Vagina (tissue), 2 donors: ENCODE data around the gene WDR37. TPM values are rescaled to one million over a fixed set of nuclear protein-coding genes. Genes with fewer than 3 reads are reported as not detected.

Experiments used
- DNase-seq, 2 donors: peaks; one replicate each; pipeline ENCODE4 v3.0.0-alpha.2; 2017; ENCODE audit errors: extremely low spot score in 2 of 2
- H3K27ac ChIP-seq: fragments of 200-600 bp; sonication (generic); one replicate; pipeline ENCODE4 v1.5.1; 2019
- H3K27me3 ChIP-seq: fragments of 200-600 bp; sonication (generic); one replicate; pipeline ENCODE4 v1.5.1; 2019
- H3K36me3 ChIP-seq, 2 donors: fragments of 200-600 bp; sonication (generic); one replicate each; pipeline ENCODE4 v1.5.1; 2017 to 2019
- H3K4me1 ChIP-seq: fragments of 200-600 bp; sonication (generic); one replicate; pipeline ENCODE4 v1.5.1; 2019
- H3K4me3 ChIP-seq, 2 donors: fragments of 200-600 bp; sonication (generic); 1 replicate in 1 of 2; 2 replicates in 1 of 2; pipeline ENCODE4 v1.5.1; 2016 to 2019
- H3K9me3 ChIP-seq: fragments of 200-600 bp; sonication (generic); one replicate; pipeline ENCODE4 v1.5.1; 2019
- CTCF ChIP-seq, 3 experiments: fragments of 450-650 bp in 2 of 3; fragments of 200-600 bp in 1 of 3; sonication (generic) in 1 of 3; IDR thresholded peaks; one replicate each; pipeline ENCODE4 v1.5.1; 2017 to 2019; ENCODE audit warnings: antibody characterized with exemption in 3 of 3, mild to moderate bottlenecking in 2 of 3, moderate library complexity in 2 of 3
- POLR2A ChIP-seq, 2 donors: fragments of 450-650 bp; IDR thresholded peaks; one replicate each; pipeline ENCODE4 v1.6.1; 2017; ENCODE audit warnings: antibody characterized with exemption in 2 of 2, mild to moderate bottlenecking in 2 of 2, moderate library complexity in 2 of 2
- POLR2AphosphoS5 ChIP-seq, 2 donors: sonication (generic); formaldehyde crosslinking; IDR thresholded peaks; one replicate each; pipeline ENCODE4 v1.9.0; 2017; ENCODE audit warnings: antibody characterized with exemption in 2 of 2, mild to moderate bottlenecking in 2 of 2, low read depth in 1 of 2; ENCODE audit not compliant: insufficient read depth in 1 of 2
- intact Hi-C: fragments of 100-400 bp; cut with DNase I; formaldehyde crosslinking; loops from one replicate; pipeline ENCODE4 v1.15.1; 2023
- total RNA-seq: library from RNA; depleted of rRNA; stranded (reverse); fragments of >200 nt; gene quantifications from one replicate; pipeline ENCODE4 v1.2.3, GENCODE V29; 2016

Gene WDR37
- total RNA-seq, 1 donor from 2014 or later, result 16.9 TPM

GRCh38 chr10:1151076-1152033, 95.2 kb downstream of the WDR37 start:
- no peak for TF ChIP-seq POLR2A (IDR thresholded peaks at IDR 0.05)
- TF ChIP-seq POLR2AphosphoS5 (IDR thresholded peaks at IDR 0.05; ENCODE audit: insufficient read depth in 1 of 2, low read depth in 1 of 2), result no peak
- Histone ChIP-seq H3K27me3 (no peaks in the 10 kb centered on the region), H3K36me3 (no peaks in the 10 kb centered on the region), H3K4me3 (no peak overlapping the region), H3K27ac (no peak overlapping the region), H3K9me3 (no peaks in the 10 kb centered on the region), H3K4me1 (no peaks in the 10 kb centered on the region)
- DNase-seq, result peak; percentile 55 to 60
- intact Hi-C loops, result no loop called here

GRCh38 chr10:1152386-1153250, 96.4 kb downstream of the WDR37 start:
- peak; percentile 58 to 77 for DNase-seq
- no peak overlapping the region for H3K27ac ChIP-seq
- intact Hi-C loops, result no loop called here
- no peaks in the 10 kb centered on the region for H3K36me3 ChIP-seq
- H3K4me1 ChIP-seq, result no peaks in the 10 kb centered on the region
- H3K4me3 ChIP-seq, result no peak overlapping the region
- no peaks in the 10 kb centered on the region for H3K9me3 ChIP-seq
- H3K27me3 ChIP-seq, result no peaks in the 10 kb centered on the region
- TF ChIP-seq CTCF (IDR thresholded peaks at IDR 0.05) (no peak), POLR2AphosphoS5 (IDR thresholded peaks at IDR 0.05; ENCODE audit: insufficient read depth in 1 of 2, low read depth in 1 of 2) (no peak), POLR2A (IDR thresholded peaks at IDR 0.05) (no peak)

- no peaks in the 10 kb centered on the region for H3K4me1 ChIP-seq
Measured at GRCh38 chr10:1153251-1153763, 97.1 kb downstream of the WDR37 start.

GRCh38 chr10:1153805-1154351, 97.7 kb downstream of the WDR37 start:
- Histone ChIP-seq H3K4me3 (no peak overlapping the region), H3K4me1 (no peaks in the 10 kb centered on the region), H3K36me3 (no peaks in the 10 kb centered on the region), H3K27ac (no peak overlapping the region), H3K9me3 (no peaks in the 10 kb centered on the region), H3K27me3 (no peaks in the 10 kb centered on the region)
- intact Hi-C loops, result no loop called here
- peak; percentile 61 to 62 for DNase-seq
- no peak for TF ChIP-seq POLR2A (IDR thresholded peaks at IDR 0.05)
- no peak for TF ChIP-seq CTCF (IDR thresholded peaks at IDR 0.05)
- TF ChIP-seq POLR2AphosphoS5 (IDR thresholded peaks at IDR 0.05; ENCODE audit: insufficient read depth in 1 of 2, low read depth in 1 of 2), result no peak

More at GRCh38 chr10:1153251-1153763, 97.1 kb downstream of the WDR37 start:
- Histone ChIP-seq H3K27me3 (no peaks in the 10 kb centered on the region), H3K27ac (no peak overlapping the region), H3K4me3 (no peak overlapping the region), H3K9me3 (no peaks in the 10 kb centered on the region), H3K36me3 (no peaks in the 10 kb centered on the region)
- DNase-seq, result no peak
- intact Hi-C loops, result no loop called here
- no peak for TF ChIP-seq CTCF (IDR thresholded peaks at IDR 0.05)
- no peak for TF ChIP-seq POLR2AphosphoS5 (IDR thresholded peaks at IDR 0.05; ENCODE audit: insufficient read depth in 1 of 2, low read depth in 1 of 2)
- TF ChIP-seq POLR2A (IDR thresholded peaks at IDR 0.05), result no peak
